K562 (cell line): ENCODE measurements around the gene GINS3. TPM values are rescaled to one million over a fixed set of nuclear protein-coding genes. Genes with fewer than 3 reads are reported as not detected.

Source experiments
- polyA plus RNA-seq, 8 experiments: library from polyadenylated mRNA; depleted of rRNA in 4 of 8; stranded (reverse) in 5 of 8; unstranded in 3 of 8; fragments of >200 nt; fragmentation: Nextera tagmentation in 2 of 8; fragmentation: Illumina TruSeq in 1 of 8; extraction: Ambion mirVana in 2 of 8; extraction: Trizol in 1 of 8; gene quantifications; 2 replicates each; pipeline versions ENCODE4 v1.2.1 to v1.2.3, GENCODE V29; 2011 to 2014; ENCODE audit warnings: inconsistent platforms in 1 of 8, missing spikeins in 1 of 8
- small RNA-seq: library from RNA; depleted of rRNA; stranded (forward); fragments of <200 nt; gene quantifications from one replicate; pipeline ENCODE3, GENCODE V24; 2014
- total RNA-seq, 7 experiments: library from RNA; depleted of rRNA in 6 of 7; stranded (reverse); fragments of >200 nt in 6 of 7; fragmentation: Illumina TruSeq in 2 of 7; extraction: Trizol in 2 of 7; gene quantifications; 2 replicates each; pipeline versions ENCODE4 v1.2.1 to v1.2.3, GENCODE V29; 2011 to 2021; ENCODE audit warnings: low replicate concordance in 1 of 7

GINS3 gene
- total and polyA plus RNA-seq, 9 of the 15 experiments (the other 6 are each of a cell fraction or from before 2014, with no cell fraction given) = 17.8 to 31.9 (median 25.4) TPM

Small RNA genes within 50 kb of the gene (small RNA-seq; reads per million reads assigned to genes)
- gene RNU6-1110P (not detected), gene RNU6-269P (not detected)

Other genes with a start within 250 kb of the GINS3 start
- 20.8 TPM in 2 replicates for gene CSNK2A2, start 194.4 kb upstream of the GINS3 start, total RNA-seq (2014; rRNA removed)
- gene CSNK2A2, start 194.4 kb upstream of the GINS3 start, total RNA-seq (2014; rRNA removed; fragmentation: Illumina TruSeq; extraction: Trizol) = 54.1 and 59.2 TPM in 2 replicates
- 44.7 and 44.8 TPM in 2 replicates for gene CSNK2A2, start 194.4 kb upstream of the GINS3 start, total RNA-seq (2015; rRNA removed; fragmentation: Illumina TruSeq; extraction: Trizol)
- 95.7 and 109 TPM in 2 replicates for gene CSNK2A2, start 194.4 kb upstream of the GINS3 start, total RNA-seq (2021)
- 48.1 and 61.2 TPM in 2 replicates for gene CSNK2A2, start 194.4 kb upstream of the GINS3 start, polyA plus RNA-seq (2011; rRNA removed)
- gene CSNK2A2, start 194.4 kb upstream of the GINS3 start, polyA plus RNA-seq (2014; fragmentation: Illumina TruSeq; extraction: Trizol) = 90.0 and 97.7 TPM in 2 replicates
- gene CSNK2A2, start 194.4 kb upstream of the GINS3 start, polyA plus RNA-seq (2014; fragmentation: Nextera tagmentation; extraction: Ambion mirVana) = 10 to 100 TPM; 23.4 to 25.2 TPM
- gene CSNK2A2, start 194.4 kb upstream of the GINS3 start, polyA plus RNA-seq (2014; rRNA removed) = 35.4 and 42.8 TPM in 2 replicates
- gene PRSS54, start 97.4 kb upstream of the GINS3 start, total RNA-seq (2014; rRNA removed) = not detected in 2 replicates
- gene PRSS54, start 97.4 kb upstream of the GINS3 start, total RNA-seq (2014; rRNA removed; fragmentation: Illumina TruSeq; extraction: Trizol) = not detected in 2 replicates
- not detected in 2 replicates for gene PRSS54, start 97.4 kb upstream of the GINS3 start, total RNA-seq (2015; rRNA removed; fragmentation: Illumina TruSeq; extraction: Trizol)
- gene PRSS54, start 97.4 kb upstream of the GINS3 start, total RNA-seq (2021) = not detected in 2 replicates
- not detected in 2 replicates for gene PRSS54, start 97.4 kb upstream of the GINS3 start, polyA plus RNA-seq (2011; rRNA removed)
- gene PRSS54, start 97.4 kb upstream of the GINS3 start, polyA plus RNA-seq (2014; fragmentation: Illumina TruSeq; extraction: Trizol) = not detected in 2 replicates
- not detected for gene PRSS54, start 97.4 kb upstream of the GINS3 start, polyA plus RNA-seq (2014; fragmentation: Nextera tagmentation; extraction: Ambion mirVana)
- gene PRSS54, start 97.4 kb upstream of the GINS3 start, polyA plus RNA-seq (2014; rRNA removed) = not detected in 2 replicates
- 0.18 and 0.37 TPM in 2 replicates for gene NDRG4, start 107.7 kb downstream of the GINS3 start, total RNA-seq (2014; rRNA removed)
- gene NDRG4, start 107.7 kb downstream of the GINS3 start, total RNA-seq (2014; rRNA removed; fragmentation: Illumina TruSeq; extraction: Trizol) = 0.22 and 0.62 TPM in 2 replicates
- gene NDRG4, start 107.7 kb downstream of the GINS3 start, total RNA-seq (2015; rRNA removed; fragmentation: Illumina TruSeq; extraction: Trizol) = 0.14 and 0.26 TPM in 2 replicates
- 0.85 and 0.95 TPM in 2 replicates for gene NDRG4, start 107.7 kb downstream of the GINS3 start, total RNA-seq (2021)
- 0.24 and 0.61 TPM in 2 replicates for gene NDRG4, start 107.7 kb downstream of the GINS3 start, polyA plus RNA-seq (2011; rRNA removed)
- gene NDRG4, start 107.7 kb downstream of the GINS3 start, polyA plus RNA-seq (2014; fragmentation: Illumina TruSeq; extraction: Trizol) = 0.14 and 0.28 TPM in 2 replicates
- under 1 TPM; 0.06 to 0.07 TPM for gene NDRG4, start 107.7 kb downstream of the GINS3 start, polyA plus RNA-seq (2014; fragmentation: Nextera tagmentation; extraction: Ambion mirVana)
- gene NDRG4, start 107.7 kb downstream of the GINS3 start, polyA plus RNA-seq (2014; rRNA removed) = 0.53 and 0.81 TPM in 2 replicates
- 28.1 and 33.9 TPM in 2 replicates for gene SETD6, start 123.0 kb downstream of the GINS3 start, total RNA-seq (2014; rRNA removed)
- gene SETD6, start 123.0 kb downstream of the GINS3 start, total RNA-seq (2014; rRNA removed; fragmentation: Illumina TruSeq; extraction: Trizol) = 19.8 and 21.4 TPM in 2 replicates
- 19.3 and 20.2 TPM in 2 replicates for gene SETD6, start 123.0 kb downstream of the GINS3 start, total RNA-seq (2015; rRNA removed; fragmentation: Illumina TruSeq; extraction: Trizol)
- 24.4 and 28.5 TPM in 2 replicates for gene SETD6, start 123.0 kb downstream of the GINS3 start, total RNA-seq (2021)
- 23.7 and 29.2 TPM in 2 replicates for gene SETD6, start 123.0 kb downstream of the GINS3 start, polyA plus RNA-seq (2011; rRNA removed)
- gene SETD6, start 123.0 kb downstream of the GINS3 start, polyA plus RNA-seq (2014; fragmentation: Illumina TruSeq; extraction: Trizol) = 18.3 and 19.3 TPM in 2 replicates
- gene SETD6, start 123.0 kb downstream of the GINS3 start, polyA plus RNA-seq (2014; fragmentation: Nextera tagmentation; extraction: Ambion mirVana) = 1 to 10 TPM; 9.2 to 9.6 TPM
- gene SETD6, start 123.0 kb downstream of the GINS3 start, polyA plus RNA-seq (2014; rRNA removed) = 37.2 and 40.9 TPM in 2 replicates
- 160 and 215 TPM in 2 replicates for gene CNOT1, start 237.4 kb downstream of the GINS3 start, total RNA-seq (2014; rRNA removed)
- gene CNOT1, start 237.4 kb downstream of the GINS3 start, total RNA-seq (2014; rRNA removed; fragmentation: Illumina TruSeq; extraction: Trizol) = 220 and 225 TPM in 2 replicates
- gene CNOT1, start 237.4 kb downstream of the GINS3 start, total RNA-seq (2015; rRNA removed; fragmentation: Illumina TruSeq; extraction: Trizol) = 270 and 271 TPM in 2 replicates
- 207 and 239 TPM in 2 replicates for gene CNOT1, start 237.4 kb downstream of the GINS3 start, total RNA-seq (2021)
- gene CNOT1, start 237.4 kb downstream of the GINS3 start, polyA plus RNA-seq (2011; rRNA removed) = 215 and 229 TPM in 2 replicates
- gene CNOT1, start 237.4 kb downstream of the GINS3 start, polyA plus RNA-seq (2014; fragmentation: Illumina TruSeq; extraction: Trizol) = 251 and 269 TPM in 2 replicates
- gene CNOT1, start 237.4 kb downstream of the GINS3 start, polyA plus RNA-seq (2014; fragmentation: Nextera tagmentation; extraction: Ambion mirVana) = 100 to 1,000 TPM; 142 to 164 TPM
- gene CNOT1, start 237.4 kb downstream of the GINS3 start, polyA plus RNA-seq (2014; rRNA removed) = 110 and 160 TPM in 2 replicates